ENCODE results near the gene SLC6A12. TPM values are rescaled to one million over a fixed set of nuclear protein-coding genes. Genes with fewer than 3 reads are reported as not detected.

The SLC6A12 gene
- total and polyA plus RNA-seq, 7 donors, result 0.07 to 0.90 (median 0.30) TPM

GRCh38 chr12:228846-229200 lies 14.9 kb upstream of the SLC6A12 start:
- Histone ChIP-seq H3K4me1 (peaks cover 16% of the 10 kb centered on the region), H3K27ac (no peak overlapping the region), H3K4me3 (no peak overlapping the region), H3K36me3 (ENCODE audit: insufficient read depth in 1 of 2, low read depth in 1 of 2) (no peaks in the 10 kb centered on the region), H3K9me3 (no peaks in the 10 kb centered on the region), H3K27me3 (ENCODE audit: insufficient read depth in 3 of 3, low read length in 2 of 3) (no peaks in the 10 kb centered on the region)
- intact Hi-C loops (cut with DNase I), result no loop called here
- 80 to 87% (median 84%) methylated on average over 3 of the region's 3 CpGs for WGBS, 3 donors
- no peak for ATAC-seq
- no peak for DNase-seq
- TF ChIP-seq CTCF (IDR thresholded peaks at IDR 0.05), result no peak

- no peaks in the 10 kb centered on the region for H3K9me3 ChIP-seq
- TF ChIP-seq CTCF (IDR thresholded peaks at IDR 0.05), result no peak
- H3K4me3 ChIP-seq, result no peak overlapping the region
- 87 to 89% (median 87%) methylated on average over 18 of the region's 18 CpGs for WGBS, 3 donors
- no peak for ATAC-seq
- intact Hi-C loops (cut with DNase I), result no loop called here
- no peaks in the 10 kb centered on the region for H3K36me3 ChIP-seq (ENCODE audit: insufficient read depth in 1 of 2, low read depth in 1 of 2)
- H3K27me3 ChIP-seq (ENCODE audit: insufficient read depth in 3 of 3, low read length in 2 of 3), result no peaks in the 10 kb centered on the region
- no peak for DNase-seq
- peaks cover 9% of the 10 kb centered on the region for H3K4me1 ChIP-seq
- H3K27ac ChIP-seq, result no peak overlapping the region
Observed at GRCh38 chr12:227923-228845, 14.2 kb upstream of the SLC6A12 start.

GRCh38 chr12:227286-227915 lies 13.4 kb upstream of the SLC6A12 start:
- intact Hi-C loops (cut with DNase I), result no loop called here
- H3K27ac ChIP-seq, result no peak overlapping the region
- DNase-seq (no peak), ATAC-seq (no peak)
- no peaks in the 10 kb centered on the region for H3K27me3 ChIP-seq (ENCODE audit: insufficient read depth in 3 of 3, low read length in 2 of 3)
- H3K4me3 ChIP-seq, result no peak overlapping the region
- peaks cover 1% of the 10 kb centered on the region for H3K4me1 ChIP-seq
- H3K9me3 ChIP-seq, result no peaks in the 10 kb centered on the region
- no peak for TF ChIP-seq CTCF (IDR thresholded peaks at IDR 0.05)
- H3K36me3 ChIP-seq (ENCODE audit: insufficient read depth in 1 of 2, low read depth in 1 of 2), result no peaks in the 10 kb centered on the region
- 91 to 96% (median 92%) methylated on average over 7 of the region's 7 CpGs for WGBS, 3 donors

GRCh38 chr12:226401-226800 lies 12.4 kb upstream of the SLC6A12 start:
- Histone ChIP-seq H3K4me1 (no peaks in the 10 kb centered on the region), H3K9me3 (no peaks in the 10 kb centered on the region), H3K36me3 (ENCODE audit: insufficient read depth in 1 of 2, low read depth in 1 of 2) (no peaks in the 10 kb centered on the region), H3K27me3 (ENCODE audit: insufficient read depth in 3 of 3, low read length in 2 of 3) (no peaks in the 10 kb centered on the region), H3K27ac (no peak overlapping the region), H3K4me3 (no peak overlapping the region)
- TF ChIP-seq CTCF (IDR thresholded peaks at IDR 0.05), result no peak
- WGBS, 3 donors, result 76 to 88% (median 81%) methylated on average over 13 to 14 of the region's 14 CpGs
- ATAC-seq, result no peak
- intact Hi-C loops (cut with DNase I), result no loop called here
- no peak for DNase-seq
